ENCODE measurements around the gene ACYP1. TPM values are rescaled to one million over a fixed set of nuclear protein-coding genes. Genes with fewer than 3 reads are reported as not detected.

ACYP1 gene
- polyA plus RNA-seq, 10 donors, result 12.2 to 27.5 (median 14.9) TPM

Other genes starting within 250 kb of the ACYP1 start
- gene PROX2, start 187.9 kb downstream of the ACYP1 start, polyA plus RNA-seq (ENCODE audit: insufficient read length in 10 of 10), result 1 to 10 TPM in 3 of 10 donors, under 1 TPM in 7; 0.08 to 1.3 (median 0.32) TPM
- 10 to 100 TPM; 58.5 to 80.6 (median 68.6) TPM for gene DLST, start 182.1 kb downstream of the ACYP1 start, polyA plus RNA-seq (ENCODE audit: insufficient read length in 10 of 10)
- 10 to 100 TPM in 5 of 10 donors, 1 to 10 TPM in 5; 4.0 to 12.8 (median 9.6) TPM for gene RPS6KL1, start 140.8 kb downstream of the ACYP1 start, polyA plus RNA-seq (ENCODE audit: insufficient read length in 10 of 10)
- gene PGF, start 108.4 kb downstream of the ACYP1 start, polyA plus RNA-seq (ENCODE audit: insufficient read length in 10 of 10), result 10 to 100 TPM; 23.3 to 33.7 (median 25.1) TPM
- 10 to 100 TPM; 43.6 to 60.2 (median 47.8) TPM for gene EIF2B2, start 61.1 kb downstream of the ACYP1 start, polyA plus RNA-seq (ENCODE audit: insufficient read length in 10 of 10)
- gene MLH3, start 12.6 kb downstream of the ACYP1 start, polyA plus RNA-seq (ENCODE audit: insufficient read length in 10 of 10), result 10 to 100 TPM; 15.0 to 31.9 (median 20.7) TPM
- 1 to 10 TPM in 7 of 10 donors, under 1 TPM in 3; 0.74 to 1.6 (median 1.3) TPM for gene ZC2HC1C, start 5.6 kb upstream of the ACYP1 start, polyA plus RNA-seq (ENCODE audit: insufficient read length in 10 of 10)
- gene NEK9, start 63.0 kb upstream of the ACYP1 start, polyA plus RNA-seq (ENCODE audit: insufficient read length in 10 of 10), result 100 to 1,000 TPM in 1 of 10 donors, 10 to 100 TPM in 9; 66.8 to 101 (median 83.0) TPM
- gene TMED10, start 112.6 kb upstream of the ACYP1 start, polyA plus RNA-seq (ENCODE audit: insufficient read length in 10 of 10), result 100 to 1,000 TPM; 119 to 152 (median 133) TPM
- gene FOS, start 214.8 kb upstream of the ACYP1 start, polyA plus RNA-seq (ENCODE audit: insufficient read length in 10 of 10), result 1,000 to 10,000 TPM in 2 of 10 donors, 100 to 1,000 TPM in 7, 10 to 100 TPM in 1; 71.3 to 2,749 (median 590) TPM